Activated CD4-positive, alpha-beta T cell treated with anti-CD3 and anti-CD28 coated beads, Interleukin-2, Interleukin-6, amounts not matched to agents 100 ng/mL and 50 ng/mL, durations not matched to agents 16 hours and 8 hours (primary cell): Measurements from ENCODE around the gene FAAH2.
"Not testable (repeated sequence)": the region's sequence is repeated elsewhere in the genome, so short reads cannot be mapped to it uniquely, and the experiment has no call there.

Experiments
- DNase-seq: peaks from one replicate; pipeline ENCODE4 v3.0.0-alpha.2; 2020

The FAAH2 gene

DNA sequence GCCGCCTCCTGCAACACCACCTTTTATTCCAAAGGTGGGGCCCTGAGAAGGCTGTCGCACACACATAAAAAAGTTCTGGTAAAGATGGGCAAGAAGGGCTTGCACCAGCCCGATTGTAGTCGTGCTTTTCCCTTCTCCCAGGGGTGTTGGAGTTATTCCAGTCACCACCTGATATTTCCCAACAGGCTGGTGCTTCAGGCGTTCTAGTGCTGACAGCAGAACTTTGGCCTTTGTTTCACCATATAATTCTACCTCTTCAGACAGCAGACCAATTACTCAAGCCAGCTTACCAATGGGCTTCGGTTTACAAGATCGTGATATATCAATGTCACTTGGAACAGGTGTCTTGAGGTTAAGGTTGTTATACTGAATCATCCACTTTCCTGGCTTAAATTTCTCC lies 107.7 kb downstream of the FAAH2 start:
- not testable (repeated sequence) for DNase-seq

DNA sequence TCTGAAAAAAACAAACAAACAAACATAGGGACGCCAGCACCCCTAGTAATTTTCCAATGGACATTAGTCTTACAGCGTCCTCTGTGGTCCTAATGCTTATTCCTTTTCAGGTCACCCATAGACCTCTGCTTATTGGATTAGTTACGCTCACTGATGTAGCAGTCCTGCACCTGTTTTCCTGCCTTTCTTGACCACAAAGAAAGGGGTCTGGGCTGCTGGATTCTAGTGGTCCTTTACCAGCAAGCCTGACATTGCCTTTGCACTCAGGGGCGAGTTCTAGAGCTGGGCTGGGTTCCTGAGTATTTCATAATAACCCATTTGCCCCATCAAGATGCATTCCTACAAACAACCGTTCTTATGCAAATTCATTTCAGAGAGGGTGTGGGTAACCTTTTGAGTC lies 116.7 kb downstream of the FAAH2 start:
- not testable (repeated sequence) for DNase-seq

DNA sequence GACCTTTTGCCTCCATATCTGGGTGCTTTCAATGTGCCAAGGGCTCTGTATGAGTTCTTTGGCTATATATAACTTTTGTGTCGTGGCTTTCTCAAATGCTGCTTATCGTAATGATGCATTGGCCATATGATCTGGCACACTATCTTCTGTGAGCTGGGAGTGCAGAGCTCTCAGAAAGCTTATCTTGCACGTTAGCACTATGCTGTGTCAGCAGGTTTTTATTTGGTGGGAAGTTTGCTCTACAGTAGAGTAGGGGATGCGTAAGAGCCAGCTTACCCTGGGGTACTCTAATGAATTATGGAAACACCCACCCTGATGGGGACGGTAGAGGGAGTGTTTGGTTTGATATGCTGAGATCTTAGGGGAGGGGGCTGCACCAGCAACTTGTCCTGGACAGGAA lies 119.6 kb downstream of the FAAH2 start:
- DNase-seq = no peak

DNA sequence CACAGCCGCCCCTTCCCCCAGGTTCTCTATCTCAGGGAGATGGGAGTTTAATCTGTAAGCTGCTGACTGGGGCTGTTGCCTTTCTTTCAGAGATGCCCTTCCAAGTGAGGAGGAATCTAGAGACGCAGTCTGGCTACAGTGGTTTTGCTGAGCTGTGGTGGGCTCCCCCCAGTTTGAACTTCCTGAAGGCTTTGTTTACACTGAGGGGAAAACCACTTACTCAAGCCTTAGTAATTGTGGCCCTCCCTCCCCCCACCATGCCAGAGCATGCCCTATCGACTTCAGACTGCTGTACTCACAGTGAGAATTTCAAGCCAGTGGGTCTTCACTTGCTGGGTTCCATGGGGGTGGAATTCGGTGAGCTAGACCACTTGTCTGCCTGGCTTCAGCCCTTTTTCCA lies 131.3 kb downstream of the FAAH2 start:
- DNase-seq = no peak

DNA sequence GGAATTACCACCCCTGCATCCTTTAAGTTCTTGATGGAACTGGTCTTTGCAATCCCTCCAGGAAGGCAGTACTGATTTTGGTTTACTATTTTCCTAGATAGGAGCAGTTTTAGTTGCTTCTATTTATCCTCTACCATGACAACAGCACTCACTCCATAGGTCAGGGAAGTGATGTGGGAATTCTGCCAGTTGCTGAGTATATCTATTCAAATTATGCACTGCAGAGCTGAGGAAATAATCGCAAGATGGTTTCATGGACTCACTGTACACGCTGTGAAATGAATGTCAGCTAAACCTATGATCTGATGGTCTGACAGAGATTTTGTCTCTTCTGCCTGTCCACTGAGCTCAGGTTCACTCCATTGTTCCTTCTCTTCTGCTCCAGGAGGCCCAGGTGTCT lies 135.8 kb downstream of the FAAH2 start:
- DNase-seq = no peak

DNA sequence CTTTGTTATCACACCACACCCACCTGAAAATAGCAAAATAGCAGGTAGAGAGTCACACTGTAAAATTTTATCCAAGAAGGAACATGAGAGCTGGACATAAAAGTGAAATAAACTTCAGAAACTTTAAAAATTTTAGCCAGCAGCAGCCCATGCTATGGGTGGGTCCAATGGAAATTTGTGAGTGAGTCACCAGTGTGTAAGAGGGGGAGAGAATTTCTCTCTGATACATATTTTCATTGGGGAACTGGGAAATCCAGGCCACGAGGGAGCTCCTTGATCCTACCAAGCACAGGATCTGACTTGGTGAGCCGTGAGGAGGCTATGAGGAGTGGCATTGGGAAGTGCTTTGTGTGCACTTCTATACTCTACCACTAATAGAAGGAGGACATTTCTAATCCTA lies 136.3 kb downstream of the FAAH2 start:
- no peak for DNase-seq

DNA sequence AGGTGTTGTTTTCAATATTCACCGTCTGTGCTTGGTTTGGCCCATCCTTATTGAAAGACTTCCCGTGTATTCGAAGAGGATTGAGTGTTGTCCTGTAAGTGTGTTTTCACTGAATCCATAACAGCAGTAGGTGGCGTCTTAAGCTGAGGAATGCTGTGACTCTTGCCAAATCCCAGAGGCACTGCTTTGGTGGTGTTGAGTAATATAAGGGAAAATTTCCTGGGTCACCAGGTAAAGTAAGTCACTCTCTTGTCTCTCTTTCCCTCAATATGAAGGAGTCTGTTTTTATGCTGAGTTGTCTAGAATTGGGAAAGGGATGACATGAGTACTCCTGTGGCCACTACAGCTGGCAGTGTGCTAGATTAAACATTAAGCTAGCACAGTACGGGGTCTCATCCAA lies 158.6 kb downstream of the FAAH2 start:
- no peak for DNase-seq

DNA sequence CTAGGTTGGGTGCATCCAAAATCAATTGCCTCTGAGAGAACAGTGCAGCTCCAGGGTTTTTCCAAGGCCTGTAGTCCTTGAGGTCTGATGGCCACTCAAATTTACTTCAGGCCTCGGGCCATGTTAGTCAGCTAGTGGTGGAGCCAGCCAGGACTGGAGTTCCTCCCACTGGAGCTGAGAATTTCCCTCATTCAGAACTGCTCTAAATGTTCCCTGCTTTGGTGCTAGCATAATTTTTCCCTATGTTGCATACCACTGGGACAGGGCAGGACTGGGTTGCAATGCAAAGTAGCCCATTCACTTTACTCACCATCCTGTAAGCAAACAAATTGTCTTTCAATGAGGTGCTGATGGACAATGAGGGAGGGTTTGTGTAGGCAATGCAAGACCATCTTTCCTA lies 159.3 kb downstream of the FAAH2 start:
- DNase-seq = no peak

DNA sequence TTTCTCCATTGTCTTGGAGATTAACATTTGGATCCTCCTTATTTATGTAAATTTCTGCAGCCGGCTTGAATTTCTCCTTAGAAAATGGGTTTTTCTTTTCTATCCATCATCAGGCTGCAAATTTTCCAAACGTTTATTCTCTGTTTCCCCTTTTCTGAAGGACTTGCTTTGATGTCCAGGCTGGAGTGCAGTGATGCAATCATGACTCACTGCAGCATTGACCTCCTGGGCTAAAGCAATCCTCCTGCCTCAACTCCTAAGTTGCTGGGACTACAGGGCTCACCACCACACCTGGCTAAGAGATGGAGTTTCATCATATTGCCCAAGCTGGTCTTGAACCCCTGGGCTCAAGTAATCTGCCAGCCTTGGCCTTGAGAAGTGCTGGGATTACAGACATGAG lies 161.3 kb downstream of the FAAH2 start:
- DNase-seq = no peak

DNA sequence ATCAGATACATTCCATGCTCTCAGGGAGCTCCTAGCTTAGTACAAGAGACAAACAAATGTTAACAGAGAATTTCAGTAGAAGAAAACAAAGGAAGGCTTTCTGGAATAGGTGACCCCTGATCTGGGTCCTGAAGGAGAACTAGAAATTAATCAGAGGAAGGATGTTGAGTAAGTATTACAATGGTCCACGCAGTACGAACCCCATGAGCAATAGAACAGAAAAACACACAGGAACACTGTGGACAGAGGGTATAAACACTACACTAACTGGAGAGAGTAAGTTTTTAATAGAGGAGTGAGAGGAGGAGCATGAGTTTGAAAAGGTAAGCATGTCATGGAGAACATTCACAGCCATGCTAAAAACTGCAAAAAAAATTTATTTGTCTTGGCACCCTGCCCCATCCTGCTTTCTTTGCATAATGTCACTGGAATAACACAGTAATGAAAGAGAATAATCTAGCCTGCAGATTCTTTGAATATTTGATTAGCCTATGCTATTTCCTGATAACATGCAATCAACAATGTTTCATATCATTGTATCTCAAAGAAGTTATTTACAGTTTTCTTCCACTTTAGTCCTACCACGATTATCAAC lies 165.0 kb downstream of the FAAH2 start:
- DNase-seq = no peak

DNA sequence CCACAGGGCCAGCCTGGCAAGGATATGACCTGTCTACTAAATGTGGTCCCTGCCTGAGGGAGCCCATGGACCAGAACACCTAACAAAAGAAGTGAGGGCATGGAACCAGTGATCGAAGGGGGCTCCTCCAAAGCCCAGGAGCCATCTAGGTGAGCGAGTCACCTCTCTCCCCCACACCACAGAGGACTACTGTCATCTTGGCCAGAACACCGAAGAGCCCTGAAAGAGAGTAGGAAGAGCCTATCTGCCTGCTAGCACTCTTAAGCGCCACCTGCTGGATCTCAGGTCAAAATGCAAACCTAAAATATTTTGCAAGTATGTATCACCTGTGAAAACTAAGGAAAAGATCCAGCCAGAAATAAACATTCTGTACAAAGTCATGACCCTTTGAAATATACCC lies 167.4 kb downstream of the FAAH2 start:
- peak; percentile 53 for DNase-seq

DNA sequence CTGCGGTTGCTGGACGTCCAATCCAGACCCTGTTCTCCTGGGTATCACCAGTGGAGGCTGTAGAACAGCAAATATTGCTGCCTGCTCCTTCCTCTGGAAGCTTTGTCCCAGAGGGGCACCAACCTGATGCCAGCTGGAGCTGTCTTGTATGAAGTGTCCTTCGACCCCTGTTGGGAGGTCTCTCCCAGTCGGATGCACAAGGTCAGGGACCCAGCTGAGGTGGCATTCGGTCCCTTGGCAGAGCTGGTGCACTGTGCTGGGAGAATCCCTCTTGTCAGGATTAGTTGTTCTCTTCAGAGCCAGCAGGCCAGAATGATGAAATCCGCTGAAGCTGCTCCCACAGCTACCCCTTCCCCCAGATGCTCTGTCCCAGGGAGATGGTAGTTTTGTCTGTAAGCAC lies 195.0 kb downstream of the FAAH2 start:
- no peak for DNase-seq

DNA sequence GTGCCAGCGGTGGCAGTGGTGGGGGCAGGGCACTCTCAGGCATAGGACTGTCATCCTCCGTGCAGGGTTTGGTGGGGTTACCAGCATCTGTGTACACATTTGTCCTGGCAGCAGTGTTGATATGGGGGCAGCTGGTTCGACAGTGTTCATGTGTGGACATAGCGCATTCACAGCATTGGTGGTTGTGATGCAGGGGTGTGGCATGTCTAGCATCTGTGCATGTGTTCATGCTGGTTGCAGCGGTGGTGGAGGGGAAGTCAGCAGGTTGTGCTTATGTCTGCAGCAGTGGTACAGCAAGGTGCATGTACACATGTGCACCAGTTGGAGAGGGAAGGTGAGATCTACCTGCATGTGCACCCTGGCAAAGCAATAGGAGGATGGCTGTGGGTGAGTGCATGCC lies 230.0 kb downstream of the FAAH2 start:
- no peak for DNase-seq

DNA sequence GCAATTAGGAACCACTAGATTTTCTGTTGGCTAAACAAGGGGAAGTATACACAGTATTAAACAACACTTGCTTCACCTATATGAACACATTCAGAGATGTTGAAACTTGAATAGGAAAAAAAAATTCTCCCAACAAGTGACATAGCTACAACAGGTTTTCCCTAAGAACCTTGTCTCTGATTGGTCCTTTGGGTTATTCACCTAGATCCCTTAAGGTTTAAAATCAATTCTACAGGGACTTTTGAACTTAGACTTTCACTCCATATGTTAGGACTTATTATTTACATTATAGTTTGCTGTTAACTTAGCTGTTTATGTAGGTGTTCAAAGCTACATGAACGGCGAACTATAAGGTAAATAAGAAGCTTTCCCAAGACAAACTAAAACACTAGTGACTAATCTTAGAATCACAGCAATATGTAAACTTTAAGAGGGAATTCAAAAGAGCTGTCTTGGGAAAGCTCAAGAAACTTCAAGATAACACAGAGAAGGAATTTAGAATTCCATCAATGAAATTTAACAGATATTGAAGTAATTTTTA lies 233.1 kb downstream of the FAAH2 start:
- DNase-seq = no peak

DNA sequence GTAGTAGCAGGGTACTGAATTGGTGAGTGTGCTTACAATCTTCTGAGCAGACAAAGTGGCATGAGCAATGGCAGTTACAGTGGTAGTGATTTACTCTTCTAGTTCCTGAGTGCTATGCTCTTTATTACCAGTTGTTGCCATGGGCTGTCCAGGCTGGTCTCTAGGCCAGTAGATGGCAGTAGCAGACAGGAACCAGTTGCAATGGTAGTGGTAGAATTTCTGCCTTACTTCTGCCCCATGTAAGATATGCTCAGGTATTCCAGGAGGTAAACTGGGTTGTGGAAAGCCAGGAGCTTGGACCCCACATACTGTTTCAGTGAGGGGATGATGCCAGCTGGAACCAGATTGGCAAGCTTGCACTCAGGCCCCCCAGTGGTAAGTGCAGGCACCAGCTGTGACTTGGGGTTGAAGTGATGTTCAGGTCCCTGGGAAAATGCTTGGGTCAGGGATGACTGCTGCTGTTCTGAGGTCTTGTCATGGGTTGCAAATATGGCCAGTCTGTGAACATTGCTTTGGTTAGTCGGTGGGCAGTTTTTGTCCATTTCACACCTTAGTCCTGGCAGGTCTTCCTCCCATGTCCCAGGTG lies 242.3 kb downstream of the FAAH2 start:
- peak; percentile 27 for DNase-seq
